ENCODE results near the gene AQP5. TPM values are rescaled to one million over a fixed set of nuclear protein-coding genes. Genes with fewer than 3 reads are reported as not detected.

The AQP5 gene
- total RNA-seq, 2 experiments from 2014 or later = not detected

DNA sequence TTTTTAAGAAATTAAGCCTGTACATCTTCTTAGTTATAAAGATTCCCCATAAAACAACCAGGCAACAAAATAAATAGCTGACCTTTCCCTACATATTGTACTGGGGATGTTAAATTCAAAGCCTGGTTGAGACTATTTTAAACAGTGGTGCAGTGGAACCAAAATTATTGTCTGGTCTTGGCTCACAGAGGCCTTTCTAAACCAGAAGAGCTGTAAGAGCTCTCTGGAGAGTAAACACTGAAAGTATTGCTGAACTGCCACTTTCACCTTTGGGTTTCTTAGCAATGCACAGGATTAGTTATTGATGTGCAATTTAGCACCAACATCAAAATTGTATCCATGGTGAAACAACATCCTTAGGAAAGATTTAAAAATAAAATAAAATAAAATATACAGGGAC lies 43.0 kb downstream of the AQP5 start:
- no peaks in the 10 kb centered on the region for H3K9me3 Mint-ChIP-seq
- ChIA-PET POLR2A (interaction anchor here (1.2 to 1.5 kb wide), 3 partner anchors 9 to 398 kb away, joined by 4 read pairs; no protein-coding TSS in a partner anchor), CTCF (interaction anchor here (0.7 to 4.4 kb wide), 4 partner anchors 9 to 51 kb away, joined by 3 to 20 read pairs (median 9); no protein-coding TSS in a partner anchor)
- ATAC-seq (no peak), DNase-seq (no peak)
- no peaks in the 10 kb centered on the region for H3K27me3 Mint-ChIP-seq
- no peak overlapping the region for H3K4me3 Mint-ChIP-seq
- TF ChIP-seq, protein P1, sequence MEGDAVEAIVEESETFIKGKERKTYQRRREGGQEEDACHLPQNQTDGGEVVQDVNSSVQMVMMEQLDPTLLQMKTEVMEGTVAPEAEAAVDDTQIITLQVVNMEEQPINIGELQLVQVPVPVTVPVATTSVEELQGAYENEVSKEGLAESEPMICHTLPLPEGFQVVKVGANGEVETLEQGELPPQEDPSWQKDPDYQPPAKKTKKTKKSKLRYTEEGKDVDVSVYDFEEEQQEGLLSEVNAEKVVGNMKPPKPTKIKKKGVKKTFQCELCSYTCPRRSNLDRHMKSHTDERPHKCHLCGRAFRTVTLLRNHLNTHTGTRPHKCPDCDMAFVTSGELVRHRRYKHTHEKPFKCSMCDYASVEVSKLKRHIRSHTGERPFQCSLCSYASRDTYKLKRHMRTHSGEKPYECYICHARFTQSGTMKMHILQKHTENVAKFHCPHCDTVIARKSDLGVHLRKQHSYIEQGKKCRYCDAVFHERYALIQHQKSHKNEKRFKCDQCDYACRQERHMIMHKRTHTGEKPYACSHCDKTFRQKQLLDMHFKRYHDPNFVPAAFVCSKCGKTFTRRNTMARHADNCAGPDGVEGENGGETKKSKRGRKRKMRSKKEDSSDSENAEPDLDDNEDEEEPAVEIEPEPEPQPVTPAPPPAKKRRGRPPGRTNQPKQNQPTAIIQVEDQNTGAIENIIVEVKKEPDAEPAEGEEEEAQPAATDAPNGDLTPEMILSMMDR (IDR thresholded peaks at IDR 0.05) = no peak
- peaks cover 37% of the 10 kb centered on the region for H3K36me3 Mint-ChIP-seq (ENCODE audit: low read depth)
- intact Hi-C loops (cut with micrococcal nuclease) = no loop called here
- peaks cover 4% of the 10 kb centered on the region for H3K4me1 Mint-ChIP-seq (ENCODE audit: low read depth)
- H3K27ac Mint-ChIP-seq = no peak overlapping the region

DNA sequence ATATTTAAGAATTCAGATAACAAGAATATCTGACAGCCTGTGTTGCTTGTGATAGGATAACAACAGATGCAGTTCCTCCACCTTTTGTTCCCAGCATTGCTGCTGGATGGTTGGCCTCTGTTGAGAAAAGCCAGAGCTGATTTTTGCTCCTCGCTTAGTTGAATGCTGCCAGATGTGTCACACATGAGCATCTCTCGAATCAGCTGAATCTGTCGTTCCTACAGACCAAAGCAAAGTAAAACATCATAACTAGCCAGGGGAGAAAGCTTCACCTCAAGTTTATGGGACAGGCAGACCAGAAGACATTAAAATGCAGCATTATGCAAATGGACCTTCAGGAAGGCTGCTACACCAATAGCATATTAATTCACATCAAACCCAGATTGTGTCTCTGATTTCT lies 43.5 kb downstream of the AQP5 start:
- TF ChIP-seq, protein P1 (IDR thresholded peaks at IDR 0.05) = no peak
- Mint-ChIP-seq H3K4me3 (no peak overlapping the region), H3K27ac (no peak overlapping the region), H3K9me3 (no peaks in the 10 kb centered on the region), H3K36me3 (ENCODE audit: low read depth) (peaks cover 37% of the 10 kb centered on the region), H3K4me1 (ENCODE audit: low read depth) (peaks cover 4% of the 10 kb centered on the region), H3K27me3 (no peaks in the 10 kb centered on the region)
- ATAC-seq (no peak), DNase-seq (no peak)
- ChIA-PET CTCF (interaction anchor here (0.7 to 4.4 kb wide), 3 partner anchors 9 to 38 kb away, joined by 3 to 20 read pairs (median 13); no protein-coding TSS in a partner anchor), POLR2A (interaction anchor here (0.6 to 1.5 kb wide), 2 partner anchors 398 to 1390 kb away, joined by 3 to 4 read pairs; no protein-coding TSS in a partner anchor)
- intact Hi-C loops (cut with micrococcal nuclease) = no loop called here

DNA sequence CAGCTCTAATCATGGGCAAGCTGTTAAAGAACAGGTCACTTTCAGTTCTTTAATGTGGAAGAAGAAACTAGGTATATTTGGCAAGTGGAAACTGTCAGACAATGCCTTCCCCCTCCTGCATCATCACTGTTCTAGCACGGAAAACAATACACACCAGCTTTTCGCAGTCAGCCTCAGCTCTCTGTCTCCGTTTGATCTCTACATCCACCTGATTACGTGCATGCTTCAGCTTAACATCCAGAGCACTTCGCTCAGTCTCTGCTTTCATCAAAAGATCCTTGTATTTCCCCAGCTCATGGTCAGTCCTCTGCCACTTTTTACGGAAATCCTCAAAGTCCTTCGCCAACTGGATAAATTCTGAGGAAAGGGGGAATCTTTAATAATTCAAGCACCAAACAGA lies 44.6 kb downstream of the AQP5 start:
- no peak for ATAC-seq
- POLR2A ChIA-PET = interaction anchor here (1.7 kb wide), 1 partner anchor 12 kb away, joined by 7 read pairs; no protein-coding TSS in a partner anchor
- no peaks in the 10 kb centered on the region for H3K9me3 Mint-ChIP-seq
- TF ChIP-seq, protein P1 (IDR thresholded peaks at IDR 0.05) = no peak
- H3K4me3 Mint-ChIP-seq = no peak overlapping the region
- CTCF ChIA-PET = interaction anchor here (0.7 to 4.4 kb wide), 8 partner anchors 11 to 139 kb away, joined by 3 to 20 read pairs (median 4); partner anchors contain the start of gene COX14
- H3K27ac Mint-ChIP-seq = no peak overlapping the region
- H3K36me3 Mint-ChIP-seq (ENCODE audit: low read depth) = peaks cover 32% of the 10 kb centered on the region
- H3K27me3 Mint-ChIP-seq = no peaks in the 10 kb centered on the region
- peaks cover 4% of the 10 kb centered on the region for H3K4me1 Mint-ChIP-seq (ENCODE audit: low read depth)
- intact Hi-C loops (cut with micrococcal nuclease) = no loop called here
- DNase-seq = no peak

DNA sequence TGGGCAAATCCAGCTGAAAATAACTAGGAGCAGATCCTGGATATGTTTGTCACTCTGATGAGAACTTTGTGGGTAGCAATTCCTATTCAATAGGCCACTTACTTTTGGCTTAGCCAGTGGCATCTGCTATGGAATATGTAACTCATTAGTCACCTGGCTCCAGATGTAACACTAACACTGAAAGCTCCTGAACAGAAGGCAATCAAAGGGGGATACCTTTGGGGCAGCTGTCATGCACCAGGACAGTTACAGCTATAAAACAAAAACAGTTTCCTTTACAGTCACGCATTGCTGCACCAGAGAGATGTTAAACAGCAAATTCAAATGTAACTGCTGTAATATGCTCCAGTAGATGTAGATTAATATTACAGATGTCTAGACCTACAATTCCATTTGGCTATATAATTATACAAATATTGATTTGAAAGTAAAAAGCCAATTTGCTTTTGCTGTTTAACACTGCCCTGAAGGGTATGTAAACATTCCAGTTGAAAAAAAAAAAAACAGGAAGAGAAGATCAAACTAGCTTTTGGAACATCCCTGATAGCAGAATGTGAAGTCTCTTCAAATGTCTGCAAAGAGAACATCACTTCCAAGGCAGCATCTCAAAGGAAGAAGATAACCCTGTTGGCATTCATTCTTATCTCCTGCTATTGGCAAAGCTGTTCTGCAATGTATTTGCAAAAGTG lies 45.2 kb downstream of the AQP5 start:
- Mint-ChIP-seq H3K27ac (no peak overlapping the region), H3K27me3 (no peaks in the 10 kb centered on the region), H3K4me3 (no peak overlapping the region), H3K9me3 (no peaks in the 10 kb centered on the region), H3K36me3 (ENCODE audit: low read depth) (peaks cover 32% of the 10 kb centered on the region), H3K4me1 (ENCODE audit: low read depth) (peaks cover 4% of the 10 kb centered on the region)
- no peak for ATAC-seq
- no peak for DNase-seq
- intact Hi-C loops (cut with micrococcal nuclease) = no loop called here
- POLR2A ChIA-PET = interaction anchor here (0.6 to 1.7 kb wide), 3 partner anchors 8 to 30 kb away, joined by 3 to 7 read pairs (median 4); no protein-coding TSS in a partner anchor
- TF ChIP-seq, protein P1 (IDR thresholded peaks at IDR 0.05) = no peak
- CTCF ChIA-PET = interaction anchor here (0.7 to 4.4 kb wide), 9 partner anchors 10 to 140 kb away, joined by 3 to 20 read pairs (median 4); partner anchors contain the start of gene COX14
